Endothelial cell of umbilical vein (primary cell): ENCODE measurements around the gene BRSK2. TPM values are rescaled to one million over a fixed set of nuclear protein-coding genes. Genes with fewer than 3 reads are reported as not detected.

Source experiments
- BruUV-seq: library from RNA; stranded (reverse); fragments of 400-500 nt; replicated peaks from 2 replicates; lab custom pipeline; 2021; lab: Mats Ljungman, UMichigan
- CTCF ChIA-PET: fragments of 300-600, 350-600 bp; sonication (Branson Sonifier 250); formaldehyde crosslinking; loops from one replicate; lab custom pipeline; 2021; ENCODE audit warnings: antibody characterized with exemption, inconsistent platforms; lab: Charles Lee
- POLR2A ChIA-PET: fragments of 300-600, 350-600 bp; sonication (Branson Sonifier 250); formaldehyde crosslinking; loops from one replicate; lab custom pipeline; 2021; ENCODE audit warnings: antibody characterized with exemption, inconsistent platforms; lab: Charles Lee
- DNase-seq: peaks from one replicate; pipeline ENCODE4 v3.0.0-alpha.2; 2011; ENCODE audit warnings: low read depth, low spot score
- FAIRE-seq: peaks from 2 replicates; lab custom pipeline; 2011; peaks lifted over from hg19 to GRCh38; lab: Jason Lieb, UNC
- H2AFZ ChIP-seq: 2 replicates; pipeline ENCODE4 v1.6.0; 2012; ENCODE audit warnings: low read depth, low read length, control low read depth, inconsistent platforms
- H3K27ac ChIP-seq: 2 replicates; pipeline ENCODE4 v1.5.1; 2011; ENCODE audit warnings: low read depth, mild to moderate bottlenecking, control low read depth, low read length, moderate library complexity; ENCODE audit not compliant: insufficient read depth
- H3K27me3 ChIP-seq, 2 experiments: 2 replicates each; pipeline versions ENCODE4 v1.6.0 to v1.6.1; 2011; ENCODE audit warnings: low read length in 2 of 2, mixed read lengths in 1 of 2; ENCODE audit not compliant: control insufficient read depth in 2 of 2, insufficient read depth in 2 of 2
- H3K36me3 ChIP-seq, 2 experiments: 2 replicates in 1 of 2; 3 replicates in 1 of 2; pipeline ENCODE4 v1.5.1; 2011; ENCODE audit warnings: low read length in 2 of 2, mild to moderate bottlenecking in 1 of 2, moderate library complexity in 1 of 2; ENCODE audit not compliant: control insufficient read depth in 2 of 2, insufficient read depth in 2 of 2; ENCODE audit errors: extremely low read depth in 1 of 2
- H3K4me1 ChIP-seq: 3 replicates; pipeline ENCODE4 v1.5.1; 2011; ENCODE audit warnings: mild to moderate bottlenecking, low read length; ENCODE audit not compliant: control insufficient read depth, insufficient read depth; ENCODE audit errors: extremely low read depth
- H3K4me2 ChIP-seq: 2 replicates; pipeline ENCODE4 v1.6.1; 2011; ENCODE audit warnings: low read length, control low read depth, mixed read lengths; ENCODE audit not compliant: insufficient read depth
- H3K4me3 ChIP-seq, 3 experiments: fragments of 200-600 bp in 1 of 3; sonication (generic), shearing (Covaris generic) in 1 of 3; replicated peaks in 1 of 3; 2 replicates each; pipeline ENCODE4 v1.5.1; 2011 to 2016; ENCODE audit warnings: control low read depth in 3 of 3, low read length in 3 of 3, mild to moderate bottlenecking in 2 of 3, inconsistent platforms in 1 of 3, low read depth in 1 of 3, moderate library complexity in 1 of 3; ENCODE audit not compliant: insufficient read depth in 1 of 3
- H3K79me2 ChIP-seq: 2 replicates; pipeline ENCODE4 v1.6.0; 2012; ENCODE audit warnings: low read length, inconsistent platforms; ENCODE audit not compliant: control insufficient read depth, insufficient read depth
- H3K9ac ChIP-seq: replicated peaks from 2 replicates; pipeline ENCODE3; 2011; ENCODE audit warnings: low read length, control low read depth; ENCODE audit not compliant: insufficient read depth; ENCODE audit errors: extremely low read depth
- H3K9me1 ChIP-seq: replicated peaks from 3 replicates; pipeline ENCODE4 v1.6.0; 2011; ENCODE audit warnings: mild to moderate bottlenecking, low read length; ENCODE audit not compliant: control insufficient read depth, insufficient read depth; ENCODE audit errors: extremely low read depth
- H3K9me3 ChIP-seq: replicated peaks from 2 replicates; pipeline ENCODE4 v1.5.1; 2012; ENCODE audit warnings: low read length, inconsistent platforms; ENCODE audit not compliant: control insufficient read depth, insufficient read depth
- H4K20me1 ChIP-seq: replicated peaks from 2 replicates; pipeline ENCODE3; 2011; ENCODE audit warnings: mild to moderate bottlenecking, low read length; ENCODE audit not compliant: control insufficient read depth, insufficient read depth; ENCODE audit errors: extremely low read depth
- EZH2 ChIP-seq: IDR thresholded peaks from 2 replicates; pipeline ENCODE4 v1.6.1; 2012; ENCODE audit warnings: borderline replicate concordance, low read depth, mild to moderate bottlenecking, moderate library complexity, low read length, inconsistent platforms; ENCODE audit not compliant: severe bottlenecking
- FOS ChIP-seq: IDR thresholded peaks from 2 replicates; pipeline ENCODE4 v1.6.1; 2011; ENCODE audit warnings: mild to moderate bottlenecking, low read length, moderate library complexity, borderline replicate concordance; ENCODE audit not compliant: insufficient read depth
- GATA2 ChIP-seq: IDR thresholded peaks from 2 replicates; pipeline ENCODE4 v1.7.0; 2011; ENCODE audit warnings: low read depth, mild to moderate bottlenecking, moderate library complexity, mixed read lengths, low read length; ENCODE audit not compliant: insufficient read length, insufficient read depth
- JUN ChIP-seq: IDR thresholded peaks from 2 replicates; pipeline ENCODE4 v1.6.1; 2011; ENCODE audit warnings: borderline replicate concordance, low read depth; ENCODE audit not compliant: insufficient read length, insufficient read depth
- MYC ChIP-seq: IDR thresholded peaks from one replicate; pipeline ENCODE4 v1.6.1; 2011; ENCODE audit warnings: mild to moderate bottlenecking, low read depth, low read length
- POLR2A ChIP-seq: IDR thresholded peaks from 2 replicates; pipeline ENCODE4 v1.6.1; 2012; ENCODE audit warnings: low read depth, mild to moderate bottlenecking, control low read depth, low read length
- POLR2AphosphoS5 ChIP-seq: IDR thresholded peaks from 2 replicates; pipeline ENCODE4 v1.6.1; 2012; ENCODE audit warnings: low read depth, mild to moderate bottlenecking, control low read depth, low read length, moderate library complexity; ENCODE audit not compliant: insufficient read depth
- dilution Hi-C: fragments of 300-500 bp; cut with MboI; formaldehyde crosslinking; loops from one replicate; pipeline ENCODE4 v1.15.0; 2019; ENCODE audit warnings: low sequenced_read_pairs; ENCODE audit not compliant: extremely low pct_ligation_motif_present
- intact Hi-C: fragments of 100-400 bp; cut with micrococcal nuclease; formaldehyde crosslinking; loops from one replicate; pipeline ENCODE4 v1.10.0; 2022
- polyA plus RNA-seq, 4 experiments: library from polyadenylated mRNA; depleted of rRNA in 3 of 4; stranded (reverse) in 3 of 4; unstranded in 1 of 4; fragments of >200 nt; gene quantifications; 2 replicates each; pipeline versions ENCODE4 v1.2.1 to v1.2.3, GENCODE V29; 2011 to 2012; ENCODE audit warnings: missing spikeins in 1 of 4
- total RNA-seq: library from RNA; stranded (reverse); gene quantifications from 2 replicates; pipeline ENCODE4 v1.2.3, GENCODE V29; 2021
- TF ChIP-seq, protein P1 (sequence below), 2 donors: IDR thresholded peaks; 1 replicate in 1 of 2; 2 replicates in 1 of 2; pipeline ENCODE4 v1.5.1; 2011; ENCODE audit warnings: low read length in 2 of 2, mild to moderate bottlenecking in 2 of 2, moderate library complexity in 2 of 2, control low read depth in 1 of 2, inconsistent platforms in 1 of 2, low read depth in 1 of 2; ENCODE audit not compliant: insufficient read depth in 1 of 2; ENCODE audit errors: extremely low read depth in 1 of 2
- TF ChIP-seq, protein P2 (sequence below): IDR thresholded peaks from 2 replicates; pipeline ENCODE4 v1.6.1; 2011; ENCODE audit not compliant: insufficient read depth, insufficient read length

BRSK2 gene
- total and polyA plus RNA-seq, 2 donors (not counting 3 experiments of a cell fraction or from before 2014, with no cell fraction given): 0.08 to 0.20 TPM

DNA sequence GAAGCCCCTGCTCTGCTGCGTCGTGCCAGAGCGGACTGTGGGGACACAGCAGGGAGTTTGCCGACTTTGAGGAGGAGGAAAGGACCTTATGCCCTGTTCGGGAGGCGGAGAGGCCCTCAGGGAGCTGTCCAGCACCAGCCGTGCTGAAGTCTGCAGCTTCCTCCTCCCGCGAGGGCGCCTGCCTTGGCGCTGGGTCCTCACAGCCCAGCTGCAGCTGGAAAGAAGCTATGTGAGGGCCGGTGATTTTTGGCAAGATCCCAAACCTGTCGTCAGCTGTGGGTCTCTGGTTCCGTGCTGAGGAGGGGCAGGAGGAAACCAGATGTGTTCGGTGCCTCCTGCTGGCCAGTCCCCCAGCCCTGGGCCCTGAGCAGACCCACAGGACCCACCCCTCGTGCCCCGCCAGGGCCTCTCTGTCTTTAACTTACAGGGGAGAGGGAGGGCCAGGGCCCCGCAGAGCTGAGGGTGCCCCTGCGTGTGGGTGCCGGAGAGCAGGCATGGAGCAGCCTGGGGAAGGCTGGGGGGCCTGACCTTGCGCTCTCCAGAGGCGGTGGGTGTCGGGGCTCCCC is 12.0 kb downstream of the BRSK2 start:
- H3K9ac ChIP-seq: no peak overlapping the region
- H3K79me2 ChIP-seq: no peaks in the 10 kb centered on the region
- no peak overlapping the region for H3K4me2 ChIP-seq
- no peaks in the 10 kb centered on the region for H3K36me3 ChIP-seq
- H3K4me1 ChIP-seq: no peaks in the 10 kb centered on the region
- no peak for FAIRE-seq
- CTCF ChIA-PET: interaction anchor here (0.9 kb wide), 1 partner anchor 17 kb away, joined by 3 read pairs; no protein-coding TSS in a partner anchor
- no peaks in the 10 kb centered on the region for H3K9me3 ChIP-seq
- H3K9me1 ChIP-seq: no peaks in the 10 kb centered on the region
- no peaks in the 10 kb centered on the region for H4K20me1 ChIP-seq
- no peak overlapping the region for H3K4me3 ChIP-seq
- DNase-seq: peak; percentile 33
- POLR2A ChIA-PET: no interaction called here
- intact Hi-C loops: no loop called here
- H2AFZ ChIP-seq: no peak overlapping the region
- no peak overlapping the region for H3K27ac ChIP-seq
- no TSS peak for BruUV-seq
- TF ChIP-seq, protein P1, sequence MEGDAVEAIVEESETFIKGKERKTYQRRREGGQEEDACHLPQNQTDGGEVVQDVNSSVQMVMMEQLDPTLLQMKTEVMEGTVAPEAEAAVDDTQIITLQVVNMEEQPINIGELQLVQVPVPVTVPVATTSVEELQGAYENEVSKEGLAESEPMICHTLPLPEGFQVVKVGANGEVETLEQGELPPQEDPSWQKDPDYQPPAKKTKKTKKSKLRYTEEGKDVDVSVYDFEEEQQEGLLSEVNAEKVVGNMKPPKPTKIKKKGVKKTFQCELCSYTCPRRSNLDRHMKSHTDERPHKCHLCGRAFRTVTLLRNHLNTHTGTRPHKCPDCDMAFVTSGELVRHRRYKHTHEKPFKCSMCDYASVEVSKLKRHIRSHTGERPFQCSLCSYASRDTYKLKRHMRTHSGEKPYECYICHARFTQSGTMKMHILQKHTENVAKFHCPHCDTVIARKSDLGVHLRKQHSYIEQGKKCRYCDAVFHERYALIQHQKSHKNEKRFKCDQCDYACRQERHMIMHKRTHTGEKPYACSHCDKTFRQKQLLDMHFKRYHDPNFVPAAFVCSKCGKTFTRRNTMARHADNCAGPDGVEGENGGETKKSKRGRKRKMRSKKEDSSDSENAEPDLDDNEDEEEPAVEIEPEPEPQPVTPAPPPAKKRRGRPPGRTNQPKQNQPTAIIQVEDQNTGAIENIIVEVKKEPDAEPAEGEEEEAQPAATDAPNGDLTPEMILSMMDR (IDR thresholded peaks at IDR 0.05; ENCODE audit: extremely low read depth in 1 of 2, insufficient read depth in 1 of 2, low read depth in 1 of 2, low read length in 2 of 2): peak in 1 of 2 donors; percentile 0
- TF ChIP-seq POLR2A: no peak
- no peaks in the 10 kb centered on the region for H3K27me3 ChIP-seq
- dilution Hi-C loops: no loop called here

- no peak overlapping the region for H3K9ac ChIP-seq
- BruUV-seq: no TSS peak
- dilution Hi-C loops: no loop called here
- intact Hi-C loops: no loop called here
- POLR2A ChIA-PET: no interaction called here
- FAIRE-seq: no peak
- no peak overlapping the region for H3K4me3 ChIP-seq
- CTCF ChIA-PET: no interaction called here
- no peak overlapping the region for H3K4me2 ChIP-seq
- H2AFZ ChIP-seq: no peak overlapping the region
- no peaks in the 10 kb centered on the region for H3K79me2 ChIP-seq
- no peaks in the 10 kb centered on the region for H3K4me1 ChIP-seq
- no peak overlapping the region for H3K27ac ChIP-seq
- no peaks in the 10 kb centered on the region for H3K9me3 ChIP-seq
- H3K27me3 ChIP-seq: no peaks in the 10 kb centered on the region
- no peaks in the 10 kb centered on the region for H3K36me3 ChIP-seq
- H3K9me1 ChIP-seq: no peaks in the 10 kb centered on the region
- no peaks in the 10 kb centered on the region for H4K20me1 ChIP-seq
- no peak for DNase-seq
- TF ChIP-seq FOS (no peak), MYC (no peak), POLR2AphosphoS5 (no peak), GATA2 (no peak), EZH2 (no peak), POLR2A (no peak), JUN (no peak)
- TF ChIP-seq, protein P2, sequence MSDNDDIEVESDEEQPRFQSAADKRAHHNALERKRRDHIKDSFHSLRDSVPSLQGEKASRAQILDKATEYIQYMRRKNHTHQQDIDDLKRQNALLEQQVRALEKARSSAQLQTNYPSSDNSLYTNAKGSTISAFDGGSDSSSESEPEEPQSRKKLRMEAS: no peak
- TF ChIP-seq, protein P1 (IDR thresholded peaks at IDR 0.05; ENCODE audit: extremely low read depth in 1 of 2, insufficient read depth in 1 of 2, low read depth in 1 of 2, low read length in 2 of 2): no peak
These were observed 12.8 kb downstream of the BRSK2 start for GRCh38 chr11:1402355-1403077.
